GM19324 (cell line): ENCODE results near the gene PRC1.

Experiments
- ATAC-seq: cut with Tn5 transposase; IDR thresholded peaks from one replicate; pipeline ENCODE4 v1.9.1; 2021; ENCODE audit warnings: mild to moderate bottlenecking, moderate library complexity; ENCODE audit not compliant: unreplicated experiment, low FRiP score

Gene PRC1

DNA sequence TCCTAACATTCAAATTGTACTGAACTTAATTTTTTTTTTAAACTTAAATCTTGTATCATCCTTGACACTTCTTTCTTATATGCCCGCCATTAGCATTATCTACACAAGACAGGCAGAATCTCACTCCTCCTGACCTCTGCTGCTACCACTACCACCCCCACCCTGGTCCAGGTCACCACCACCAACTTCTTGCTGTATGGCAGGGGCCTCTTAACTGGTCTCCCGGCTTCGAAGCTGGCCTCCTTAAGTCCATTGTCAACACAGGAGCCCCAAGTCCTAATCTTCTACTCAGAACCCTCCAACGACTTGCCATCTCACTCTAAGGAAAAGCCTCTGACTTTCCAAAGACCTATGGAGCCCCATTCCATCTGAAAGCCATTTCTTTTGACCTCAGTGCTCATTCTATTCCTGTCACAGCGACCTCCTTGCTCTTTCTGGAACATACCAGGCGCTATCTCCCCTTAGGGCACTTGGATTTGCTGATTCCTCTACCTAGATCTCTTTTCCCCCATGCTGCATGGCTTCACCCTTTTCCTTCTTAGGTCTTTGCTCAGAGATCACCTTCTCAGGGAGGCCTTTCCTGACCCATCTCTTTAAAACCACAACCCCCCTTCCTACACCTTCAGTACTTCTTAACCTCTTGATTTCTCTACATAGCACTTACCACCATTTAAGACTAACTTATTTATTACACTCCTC is 2.6 kb downstream of the PRC1 start:
- ATAC-seq, result no peak

- ATAC-seq, result no peak
Measured at GRCh38 chr15:90990446-90990845, 3.9 kb downstream of the PRC1 start.

GRCh38 chr15:90989040-90989768 is 5.1 kb downstream of the PRC1 start:
- no peak for ATAC-seq

DNA sequence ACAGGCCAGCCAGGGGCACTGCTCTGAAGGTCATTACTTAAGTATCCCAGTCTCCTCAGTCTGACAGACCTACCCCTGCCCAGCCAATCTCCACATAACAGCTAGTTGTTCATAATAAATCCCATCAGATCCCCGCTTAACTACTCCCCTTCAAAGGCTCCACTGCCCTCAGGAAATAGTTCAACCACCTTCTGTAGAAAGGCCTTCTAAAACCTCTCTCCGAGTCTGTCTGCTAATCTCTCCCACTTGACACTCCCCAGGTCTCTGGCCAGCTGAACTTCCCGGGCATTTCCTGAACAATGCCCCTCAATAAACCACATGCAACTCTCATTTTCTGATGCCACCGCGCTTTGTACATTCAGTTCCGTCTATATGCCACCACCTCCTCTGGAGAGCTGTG is 6.0 kb downstream of the PRC1 start:
- ATAC-seq, result no peak

GRCh38 chr15:90987561-90988141 is 6.7 kb downstream of the PRC1 start:
- no peak for ATAC-seq

- peak; percentile 53 for ATAC-seq
Measured at GRCh38 chr15:90986790-90987507, 7.4 kb downstream of the PRC1 start.

DNA sequence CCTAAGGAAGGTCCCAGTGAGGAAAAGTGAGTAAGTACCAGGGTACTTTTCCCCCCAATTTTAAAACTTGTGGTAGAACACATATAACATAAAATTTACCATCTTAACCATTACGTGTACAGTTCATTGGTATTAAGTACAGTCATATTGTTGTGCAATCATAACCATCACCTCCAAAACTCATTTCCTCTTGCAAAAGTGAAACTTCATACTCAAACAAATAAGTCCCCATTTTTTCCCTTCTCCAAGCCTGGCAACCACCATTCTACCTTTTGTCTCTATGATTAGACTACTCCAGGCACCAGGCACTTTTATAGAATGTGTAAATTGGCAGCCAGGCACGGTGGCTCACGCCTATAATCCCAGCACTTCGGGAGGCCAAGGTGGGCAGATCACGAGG is 12.2 kb downstream of the PRC1 start:
- no peak for ATAC-seq

- no peak for ATAC-seq
Measured at GRCh38 chr15:90981681-90982080, 12.7 kb downstream of the PRC1 start.

GRCh38 chr15:90979582-90979981 is 14.8 kb downstream of the PRC1 start:
- no peak for ATAC-seq

- no peak for ATAC-seq
Measured at GRCh38 chr15:90974216-90974615, 20.1 kb downstream of the PRC1 start.

GRCh38 chr15:90972133-90972532 is 22.2 kb downstream of the PRC1 start:
- no peak for ATAC-seq

GRCh38 chr15:90970274-90970673 is 24.1 kb downstream of the PRC1 start:
- no peak for ATAC-seq

- no peak for ATAC-seq
Measured at GRCh38 chr15:90968434-90968833, 25.9 kb downstream of the PRC1 start.

DNA sequence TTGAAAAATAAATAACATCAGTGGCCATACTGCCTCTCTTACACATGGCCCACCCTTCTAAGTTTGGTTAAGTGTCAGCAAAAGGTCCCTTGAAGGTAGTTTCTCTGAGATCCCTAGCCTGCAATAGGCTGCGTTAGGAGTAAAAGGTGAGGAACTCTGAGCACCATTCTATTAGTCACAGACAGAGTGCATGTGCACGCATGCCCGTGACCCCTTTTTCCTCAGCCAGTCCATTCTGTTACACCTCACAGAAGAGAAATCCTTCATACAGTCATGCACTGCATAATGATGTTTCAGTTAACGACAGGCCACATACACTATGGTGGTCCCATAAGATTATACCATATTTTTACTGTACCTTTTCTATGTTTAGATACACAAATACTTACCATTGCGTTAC is 27.1 kb downstream of the PRC1 start:
- no peak for ATAC-seq

DNA sequence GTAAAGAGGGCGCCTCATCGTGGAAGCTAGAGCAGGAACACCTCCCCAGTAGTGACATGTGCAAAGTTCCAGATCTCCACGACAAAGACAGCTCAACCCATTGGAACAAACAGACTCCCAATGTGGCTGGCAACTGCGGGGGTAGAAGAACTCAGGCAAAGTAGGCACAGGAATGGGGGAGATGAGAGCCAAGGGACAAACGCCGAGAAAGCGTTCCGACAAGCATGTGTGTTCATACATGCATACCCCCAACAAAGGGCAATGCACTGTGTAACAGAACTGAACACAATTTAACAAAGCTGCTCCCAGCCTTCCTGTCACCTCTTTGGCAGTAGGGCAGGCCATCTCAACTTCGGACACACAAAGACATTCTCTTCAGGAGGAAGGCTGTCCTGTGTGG is 28.1 kb downstream of the PRC1 start:
- no peak for ATAC-seq

DNA sequence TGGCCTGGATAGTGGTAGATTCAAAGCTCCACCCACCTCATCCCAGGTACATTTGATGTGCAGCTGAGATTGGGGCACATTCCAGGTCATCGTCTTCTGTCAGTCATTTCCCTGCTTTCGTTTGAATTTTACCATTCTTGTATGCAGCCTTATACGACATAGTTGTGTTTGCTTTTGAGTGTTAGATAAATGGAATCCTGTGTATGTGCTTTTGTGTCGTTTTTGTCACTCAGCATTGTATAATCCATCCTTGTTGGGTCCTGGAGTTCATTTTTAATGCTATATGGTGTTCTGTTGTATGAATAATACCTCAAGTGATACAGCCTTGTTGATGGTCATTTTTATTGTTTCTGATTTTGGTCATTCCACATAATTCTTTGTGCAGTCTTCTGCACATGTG is 32.3 kb downstream of the PRC1 start:
- ATAC-seq, result no peak

- no peak for ATAC-seq
Measured at GRCh38 chr15:90960298-90961091, 33.8 kb downstream of the PRC1 start.

- ATAC-seq, result no peak
Measured at GRCh38 chr15:90959894-90960293, 34.4 kb downstream of the PRC1 start.

DNA sequence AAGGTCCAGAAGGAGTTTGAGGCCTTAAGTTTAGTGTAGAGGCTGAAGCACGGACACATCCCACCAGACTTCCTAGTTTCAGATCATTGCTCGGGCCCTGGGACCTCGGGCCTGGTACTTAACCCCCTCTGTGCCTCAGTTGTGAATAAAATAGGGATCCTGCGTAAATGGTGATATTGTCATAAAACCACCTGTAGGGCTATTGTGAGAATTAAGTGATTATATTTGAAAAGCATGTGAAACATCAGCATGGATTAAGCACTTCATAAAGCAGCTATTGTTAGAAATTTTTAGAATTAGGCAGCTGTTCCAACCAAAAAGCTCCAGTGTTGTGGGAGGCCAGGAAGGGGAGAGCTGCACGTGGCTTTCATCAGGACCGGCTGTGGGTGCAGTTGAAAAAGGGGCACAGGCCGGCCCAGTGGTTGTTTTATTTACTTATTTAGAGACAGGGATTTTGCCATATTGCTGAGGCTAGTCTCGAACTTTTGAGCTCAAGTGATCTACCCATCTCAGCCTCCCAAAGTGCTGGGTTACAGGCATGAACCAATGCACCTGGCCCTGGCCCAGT is 35.2 kb downstream of the PRC1 start:
- no peak for ATAC-seq

DNA sequence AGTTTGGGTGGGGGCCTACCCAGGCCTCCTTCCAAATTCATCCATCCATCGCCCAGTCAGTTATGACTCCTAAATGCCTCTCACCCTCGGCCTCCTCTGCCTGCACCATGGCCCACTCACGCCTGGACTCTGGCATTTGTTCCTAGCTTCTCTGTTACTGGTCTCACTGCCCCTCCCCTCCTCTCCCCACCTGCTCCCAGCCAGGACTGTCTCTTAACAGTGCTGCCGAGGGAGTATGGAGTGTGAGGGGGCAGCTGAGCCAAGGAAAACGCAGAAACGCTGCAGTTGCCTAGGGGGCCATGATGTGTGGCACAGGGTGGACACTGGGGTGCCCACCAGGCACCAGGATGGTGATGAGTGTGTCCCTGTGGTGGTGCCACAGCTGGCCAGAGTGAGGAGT is 36.5 kb downstream of the PRC1 start:
- no peak for ATAC-seq
